Activated T-cell treated with anti-CD3 and anti-CD28 coated beads, Interleukin-2, amount 50 U/mL, for 4 hours (primary cell): ENCODE measurements around the gene ASL. TPM values are rescaled to one million over a fixed set of nuclear protein-coding genes. Genes with fewer than 3 reads are reported as not detected.
"Not testable (repeated sequence)": the region's sequence is repeated elsewhere in the genome, so short reads cannot be mapped to it uniquely, and the experiment has no call there.

Experiments used
- ATAC-seq, 2 donors: fragments of 200-7000 bp; cut with Tn5 transposase; one replicate each; pipeline ENCODE4 v1.10.0; 2021
- DNase-seq: peaks from one replicate; pipeline ENCODE4 v3.0.0-alpha.2; 2020
- H3K27me3 Mint-ChIP-seq: one replicate; pipeline ENCODE4 v1.8.0; 2021; ENCODE audit warnings: low read depth, mixed read lengths
- H3K36me3 Mint-ChIP-seq: one replicate; pipeline ENCODE4 v1.8.0; 2022; ENCODE audit warnings: mixed read lengths; ENCODE audit not compliant: insufficient read depth
- H3K4me1 Mint-ChIP-seq: one replicate; pipeline ENCODE4 v1.8.0; 2021; ENCODE audit warnings: low read depth, mixed read lengths
- H3K4me3 Mint-ChIP-seq: one replicate; pipeline ENCODE4 v1.8.0; 2021; ENCODE audit warnings: mild to moderate bottlenecking, moderate library complexity, mixed read lengths
- H3K9me3 Mint-ChIP-seq: one replicate; pipeline ENCODE4 v1.8.0; 2021; ENCODE audit warnings: mixed read lengths
- total RNA-seq, 3 donors: library from RNA; stranded (reverse); gene quantifications; one replicate each; pipeline ENCODE4 v1.2.1, GENCODE V29; 2021

Gene ASL
- total RNA-seq, 3 donors from 2014 or later: 7.3 to 11.7 (median 9.6) TPM

DNA sequence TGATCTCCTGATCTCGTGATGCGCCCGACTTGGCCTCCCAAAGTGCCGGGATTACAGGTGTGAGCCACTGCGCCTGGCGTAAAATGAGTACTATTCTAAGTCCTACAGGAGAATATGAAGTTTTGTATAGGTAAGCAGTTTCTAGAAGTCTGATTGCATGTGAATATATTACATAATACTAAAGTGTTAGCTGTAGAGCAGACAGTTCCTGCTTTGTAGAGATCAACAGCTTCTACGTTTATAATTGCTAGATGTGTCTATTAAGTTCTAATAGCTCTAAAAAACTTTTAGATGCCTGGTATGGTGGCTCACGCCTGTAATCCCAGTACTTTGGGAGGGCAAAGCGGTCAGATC is 47.5 kb downstream of the ASL start:
- Mint-ChIP-seq H3K9me3 (no peaks in the 10 kb centered on the region), H3K4me3 (no peak overlapping the region), H3K36me3 (peaks cover 4% of the 10 kb centered on the region), H3K27me3 (no peaks in the 10 kb centered on the region), H3K4me1 (peaks cover 60% of the 10 kb centered on the region)
- DNase-seq (no peak), ATAC-seq (no peak)

DNA sequence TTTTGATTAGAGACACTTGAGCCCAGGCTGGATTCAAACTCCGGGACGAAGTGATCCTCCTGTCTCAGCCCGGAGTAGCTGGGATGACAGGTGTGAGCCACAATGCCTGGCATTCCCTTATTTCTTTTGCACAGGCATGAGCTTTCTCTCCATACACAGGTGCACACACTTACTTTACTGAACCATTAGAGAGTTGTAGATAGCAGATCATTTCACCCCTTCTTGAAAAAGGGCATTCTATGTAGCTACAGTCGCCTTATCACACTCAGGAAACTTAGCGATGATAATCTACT is 48.9 kb downstream of the ASL start:
- ATAC-seq, DNase-seq, H3K9me3 Mint-ChIP-seq, H3K36me3 Mint-ChIP-seq, H3K27me3 Mint-ChIP-seq, H3K4me3 Mint-ChIP-seq: not testable (repeated sequence)
- peaks cover 48% of the 10 kb centered on the region for H3K4me1 Mint-ChIP-seq

DNA sequence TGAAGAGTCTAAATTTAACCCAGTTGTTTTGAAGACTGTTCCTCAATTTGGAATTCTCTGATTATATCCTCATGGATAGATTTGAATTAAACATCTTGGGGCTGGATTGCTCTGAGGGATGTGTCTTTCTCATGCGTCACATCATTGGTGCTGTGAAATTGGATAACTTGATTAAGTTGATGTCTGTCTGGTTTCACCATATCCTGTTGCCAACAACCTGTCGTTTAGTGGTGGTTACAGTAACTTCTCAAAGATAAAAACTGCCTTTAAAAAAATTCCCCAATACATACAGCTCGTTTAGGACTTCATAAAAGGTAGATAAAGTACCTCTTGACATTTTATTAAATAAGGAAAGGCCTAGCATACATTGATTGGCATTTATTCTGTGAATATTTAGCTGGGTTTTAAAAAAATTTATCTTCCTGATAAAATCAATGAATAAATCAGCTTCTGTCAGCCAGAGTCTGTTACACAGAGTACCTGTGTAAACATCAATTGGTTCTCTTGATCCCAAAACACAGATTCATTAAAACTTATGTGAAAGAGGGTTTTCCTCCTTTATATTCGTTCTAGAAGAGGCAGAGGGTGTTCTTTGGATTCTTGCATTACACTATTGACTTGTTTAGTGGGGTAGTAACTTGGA is 49.6 kb downstream of the ASL start:
- Mint-ChIP-seq H3K9me3 (no peaks in the 10 kb centered on the region), H3K36me3 (peaks cover 2% of the 10 kb centered on the region), H3K4me1 (peaks cover 48% of the 10 kb centered on the region), H3K4me3 (no peak overlapping the region), H3K27me3 (no peaks in the 10 kb centered on the region)
- DNase-seq (no peak), ATAC-seq (no peak)

DNA sequence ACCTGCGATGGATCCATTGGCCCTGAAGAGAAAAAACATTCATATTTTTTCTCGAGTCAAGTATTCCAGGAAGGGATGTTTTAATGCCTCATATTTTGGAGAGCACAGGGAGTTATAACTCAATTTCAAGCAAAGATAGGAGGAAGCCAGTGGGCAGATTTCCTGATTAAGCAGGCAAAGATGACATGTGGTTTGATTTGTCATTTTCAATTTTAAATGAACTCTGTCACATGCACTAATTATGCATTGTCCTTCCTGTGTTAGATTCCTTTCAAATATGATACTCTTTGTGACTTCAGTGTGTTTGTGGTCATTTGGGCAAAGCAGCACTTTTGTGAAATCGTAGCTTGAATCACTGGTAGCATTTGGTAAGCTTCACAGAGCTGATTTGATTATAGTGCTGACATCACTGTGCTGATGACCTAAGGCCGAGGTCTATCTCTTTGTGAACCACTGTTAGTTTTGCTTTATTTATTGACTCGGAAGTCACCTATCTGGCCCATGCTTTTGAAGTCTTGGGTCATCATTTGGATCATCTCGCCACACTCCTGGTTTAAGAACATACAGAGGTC is 50.2 kb downstream of the ASL start:
- not testable (repeated sequence) for H3K4me3 Mint-ChIP-seq, H3K27me3 Mint-ChIP-seq, DNase-seq, H3K9me3 Mint-ChIP-seq, H3K36me3 Mint-ChIP-seq
- H3K4me1 Mint-ChIP-seq: peaks cover 46% of the 10 kb centered on the region
- ATAC-seq: peak; percentile 53 to 73

DNA sequence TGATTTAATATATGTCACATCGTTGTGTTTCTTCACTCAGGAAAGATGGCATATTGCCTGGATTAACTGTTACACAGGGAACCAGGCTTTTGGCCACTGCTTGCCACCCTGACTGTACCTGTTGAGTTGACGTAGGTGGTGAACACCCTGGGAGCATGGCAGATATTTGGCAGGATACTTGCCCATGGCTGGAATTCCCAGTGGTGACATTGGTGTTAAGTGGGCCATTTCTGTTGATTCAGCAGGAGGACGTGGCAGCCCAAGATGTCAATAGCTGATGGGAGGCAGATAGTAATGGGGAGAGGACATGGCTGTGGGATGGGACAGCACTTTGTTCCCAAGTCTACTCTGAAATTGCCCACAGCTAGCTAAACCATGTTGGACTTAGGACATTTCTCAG is 51.6 kb downstream of the ASL start:
- ATAC-seq, H3K36me3 Mint-ChIP-seq, H3K9me3 Mint-ChIP-seq, H3K4me3 Mint-ChIP-seq, H3K27me3 Mint-ChIP-seq, DNase-seq: not testable (repeated sequence)
- peaks cover 46% of the 10 kb centered on the region for H3K4me1 Mint-ChIP-seq

DNA sequence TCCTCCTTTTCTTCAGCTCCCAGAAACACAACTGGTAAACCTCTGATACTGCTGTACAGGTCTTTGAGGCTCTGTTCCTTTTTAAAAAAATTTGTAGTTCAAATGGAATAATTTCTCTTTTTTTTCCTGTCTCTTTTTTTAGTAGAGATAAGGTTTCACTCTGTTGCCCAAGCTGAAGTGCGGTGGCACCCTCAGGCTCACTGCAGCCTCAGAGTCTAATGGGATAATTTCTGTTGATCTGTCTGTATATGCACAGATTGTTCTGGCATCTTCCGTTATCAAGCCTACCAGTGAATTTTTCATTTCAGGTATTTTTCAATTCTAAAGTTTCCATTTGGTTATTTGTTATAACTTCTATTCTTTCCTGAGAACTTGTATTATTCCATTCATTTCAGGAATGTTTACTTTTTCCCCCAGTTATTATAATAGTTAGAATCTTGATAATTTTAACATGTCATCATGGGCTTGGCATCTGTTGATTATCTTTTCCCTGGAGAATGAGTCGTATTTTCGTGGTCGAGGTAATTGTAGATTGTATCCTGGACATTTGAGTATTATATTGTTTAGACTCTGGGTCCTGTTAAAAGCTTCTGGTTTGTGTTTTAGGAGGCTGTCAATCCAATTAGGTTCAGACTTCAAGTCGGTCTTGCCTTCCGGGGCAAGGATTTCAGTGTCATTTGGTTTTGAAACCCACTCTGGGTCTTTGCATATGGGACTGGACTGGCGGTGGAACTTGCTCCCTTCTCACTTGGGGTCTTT is 63.6 kb downstream of the ASL start:
- Mint-ChIP-seq H3K36me3 (peaks cover 61% of the 10 kb centered on the region), H3K27me3 (no peaks in the 10 kb centered on the region), H3K4me3 (no peak overlapping the region), H3K9me3 (no peaks in the 10 kb centered on the region), H3K4me1 (no peaks in the 10 kb centered on the region)
- ATAC-seq (no peak), DNase-seq (no peak)

DNA sequence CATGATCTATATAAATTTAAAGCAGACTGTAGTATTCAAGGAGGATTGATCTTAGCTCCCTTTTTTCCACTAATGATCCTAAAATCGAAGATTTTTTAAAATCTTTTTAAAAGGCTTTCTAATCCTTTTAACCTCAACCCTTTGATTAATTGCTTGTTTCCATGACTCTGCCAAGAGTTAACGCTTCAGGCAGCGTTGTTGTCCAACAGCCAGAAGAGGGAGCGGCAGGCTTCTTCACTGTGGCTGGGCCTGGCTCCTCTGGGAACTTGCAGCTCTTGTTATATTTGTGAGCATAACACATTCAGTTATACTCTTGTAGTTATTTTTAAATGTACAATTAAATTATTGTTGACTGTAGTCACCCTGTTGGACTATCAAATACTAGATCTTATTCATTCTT is 65.3 kb downstream of the ASL start:
- DNase-seq (no peak), ATAC-seq (no peak)
- Mint-ChIP-seq H3K36me3 (peaks cover 61% of the 10 kb centered on the region), H3K27me3 (no peaks in the 10 kb centered on the region), H3K9me3 (no peaks in the 10 kb centered on the region), H3K4me3 (no peak overlapping the region), H3K4me1 (no peaks in the 10 kb centered on the region)

DNA sequence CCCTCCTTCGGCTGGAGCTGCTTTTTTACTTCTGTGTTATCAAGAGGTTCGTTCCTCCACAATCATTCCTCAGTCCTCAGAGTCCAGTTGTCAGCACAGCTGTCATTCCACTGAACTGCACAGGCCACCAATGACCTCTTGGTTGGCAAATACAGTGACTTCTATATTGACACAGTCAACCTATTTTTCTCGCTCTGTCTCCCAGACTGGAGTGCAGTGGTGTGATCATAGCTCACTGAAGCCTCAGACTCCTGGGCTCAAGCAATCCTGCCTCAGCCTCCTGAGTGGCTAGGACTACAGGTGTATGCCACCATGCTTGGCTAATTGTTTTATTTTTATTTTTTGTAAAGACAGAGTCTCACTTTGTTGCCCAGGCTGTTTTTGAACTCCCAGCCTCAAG is 66.7 kb downstream of the ASL start:
- peaks cover 6% of the 10 kb centered on the region for H3K4me1 Mint-ChIP-seq
- ATAC-seq (no peak), DNase-seq (no peak)
- no peak overlapping the region for H3K4me3 Mint-ChIP-seq
- no peaks in the 10 kb centered on the region for H3K9me3 Mint-ChIP-seq
- H3K36me3 Mint-ChIP-seq: peaks cover 68% of the 10 kb centered on the region
- H3K27me3 Mint-ChIP-seq: no peaks in the 10 kb centered on the region

DNA sequence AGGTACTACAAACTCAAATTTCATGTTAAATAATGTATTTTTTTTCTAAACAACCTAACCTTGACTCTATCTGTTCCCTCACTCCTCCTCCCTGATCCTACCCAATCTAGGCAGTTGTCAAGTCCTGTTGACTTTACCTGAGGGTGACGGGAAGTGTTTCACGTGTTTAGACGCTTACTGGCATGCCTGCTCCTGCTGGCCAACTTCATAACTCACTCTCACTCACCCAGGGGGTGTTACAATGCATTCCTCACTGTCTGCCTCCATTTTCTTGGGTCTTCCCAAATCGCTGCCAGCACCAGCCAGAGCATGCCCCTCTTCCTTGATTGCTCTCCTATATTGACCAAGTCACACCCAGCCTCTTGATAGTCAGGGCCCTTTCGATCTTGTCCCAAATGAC is 67.4 kb downstream of the ASL start:
- Mint-ChIP-seq H3K36me3 (peaks cover 61% of the 10 kb centered on the region), H3K27me3 (no peaks in the 10 kb centered on the region), H3K4me3 (no peak overlapping the region), H3K9me3 (no peaks in the 10 kb centered on the region), H3K4me1 (peaks cover 8% of the 10 kb centered on the region)
- no peak for ATAC-seq
- no peak for DNase-seq

Other genes starting within 250 kb of the ASL start
- gene VKORC1L1, start 202.7 kb upstream of the ASL start, total RNA-seq: 10 to 100 TPM; 20.0 to 25.0 (median 24.9) TPM
- 10 to 100 TPM; 40.3 to 46.7 (median 41.5) TPM for gene GUSB, start 93.6 kb upstream of the ASL start, total RNA-seq
- gene CRCP, start 39.0 kb downstream of the ASL start, total RNA-seq: 10 to 100 TPM; 41.9 to 48.0 (median 47.6) TPM
- 1 to 10 TPM; 1.1 to 2.0 (median 1.4) TPM for gene TPST1, start 129.5 kb downstream of the ASL start, total RNA-seq